Epithelial cell of alveolus of lung (primary cell): ENCODE results near the gene SBF2. TPM values are rescaled to one million over a fixed set of nuclear protein-coding genes. Genes with fewer than 3 reads are reported as not detected.

Experiments used
- total RNA-seq: library from RNA; depleted of rRNA; stranded (reverse); fragments of >200 nt; gene quantifications from 2 replicates; pipeline ENCODE4 v1.2.1, GENCODE V29; 2015

Gene SBF2
- 28.7 and 30.0 TPM in 2 replicates for total RNA-seq

GRCh38 chr11:10293423-10294289, at the start of gene SBF2:
Gene SBF2, minus strand, starts transcription at chr11:10294219. Its CDS starts 150 bp downstream, at chr11:10294069.

GRCh38 chr11:10304495-10305261, 10.7 kb upstream of the SBF2 start, which contains the start of gene ADM:
Gene ADM, plus strand, starts transcription at chr11:10305073. Its CDS starts 628 bp downstream, at chr11:10305701.

Other genes with a start within 250 kb of the SBF2 start
- 99.0 and 131 TPM in 2 replicates for gene ADM, start 10.9 kb upstream of the SBF2 start, total RNA-seq
- 6.4 and 10.2 TPM in 2 replicates for gene AMPD3, start 161.0 kb upstream of the SBF2 start, total RNA-seq
- 18.1 and 29.0 TPM in 2 replicates for gene RNF141, start 247.0 kb upstream of the SBF2 start, total RNA-seq